Testis (tissue), 3 donors: ENCODE measurements around the gene IFITM10. TPM values are rescaled to one million over a fixed set of nuclear protein-coding genes. Genes with fewer than 3 reads are reported as not detected.

Source experiments
- DNase-seq: peaks from one replicate; pipeline ENCODE4 v3.0.0-alpha.2; 2019
- H3K27ac ChIP-seq, 2 donors: fragments of 200-600 bp; sonication (generic); one replicate each; pipeline ENCODE4 v1.5.1; 2019
- H3K27me3 ChIP-seq: fragments of 200-600 bp; sonication (generic); one replicate; pipeline ENCODE4 v1.5.1; 2019
- H3K36me3 ChIP-seq: fragments of 200-600 bp; sonication (generic); one replicate; pipeline ENCODE4 v1.5.1; 2017; ENCODE audit warnings: low read depth; ENCODE audit errors: missing control alignments
- H3K4me1 ChIP-seq: fragments of 200-600 bp; sonication (generic); one replicate; pipeline ENCODE4 v1.5.1; 2019
- H3K4me3 ChIP-seq, 2 donors: fragments of 200-600 bp; sonication (generic); one replicate each; pipeline ENCODE4 v1.5.1; 2017 to 2019
- H3K9me3 ChIP-seq: fragments of 200-600 bp; sonication (generic); one replicate; pipeline ENCODE4 v1.5.1; 2017
- CTCF ChIP-seq, 3 experiments: fragments of 450-650 bp in 2 of 3; fragments of 200-600 bp in 1 of 3; sonication (generic) in 1 of 3; IDR thresholded peaks; one replicate each; pipeline ENCODE4 v1.5.1; 2016 to 2019; ENCODE audit warnings: antibody characterized with exemption in 3 of 3, mild to moderate bottlenecking in 2 of 3, moderate library complexity in 1 of 3
- POLR2A ChIP-seq: fragments of 450-650 bp; IDR thresholded peaks from one replicate; pipeline ENCODE4 v1.6.1; 2017; ENCODE audit warnings: antibody characterized with exemption, mild to moderate bottlenecking, moderate library complexity
- WGBS, 2 donors: methylation state at CpG; one replicate each; pipeline ENCODE4 v1.1.5; 2018; 5-methylcytosine and 5-hydroxymethylcytosine counted together
- intact Hi-C: fragments of 100-400 bp; cut with DNase I; formaldehyde crosslinking; loops from one replicate; pipeline ENCODE4 v1.15.1; 2023; ENCODE audit warnings: low total_unique reads
- polyA plus RNA-seq: library from polyadenylated mRNA; stranded (reverse); fragments of 350-450 nt; fragmentation: Illumina TruSeq; extraction: RNeasy Lipid Tissue Mini Kit (QIAGEN cat#74804); gene quantifications from one replicate; pipeline ENCODE4 v1.2.3, GENCODE V29; 2014; ENCODE audit warnings: low read depth, low replicate concordance; ENCODE audit not compliant: insufficient read depth
- total RNA-seq, 2 donors: library from RNA; depleted of rRNA; stranded (reverse); fragments of >200 nt; gene quantifications; one replicate each; pipeline ENCODE4 v1.2.3, GENCODE V29; 2016

The IFITM10 gene
- total and polyA plus RNA-seq, 3 donors from 2014 or later: 2.6 to 9.6 (median 6.0) TPM

- TF ChIP-seq CTCF (IDR thresholded peaks at IDR 0.05) (no peak), POLR2A (no peak)
- Histone ChIP-seq H3K36me3 (no peaks in the 10 kb centered on the region), H3K4me3 (no peak overlapping the region), H3K27ac (no peak overlapping the region), H3K4me1 (peaks cover 44% of the 10 kb centered on the region), H3K9me3 (no peaks in the 10 kb centered on the region), H3K27me3 (no peaks in the 10 kb centered on the region)
- intact Hi-C loops: no loop called here
- DNase-seq: no peak
- WGBS, 2 donors: 80 to 94% methylated on average over 1 to 21 of the region's 21 CpGs
These were observed 8.3 kb upstream of the IFITM10 start for GRCh38 chr11:1758611-1759150.

- H3K4me3 ChIP-seq: no peak overlapping the region
- no peaks in the 10 kb centered on the region for H3K27me3 ChIP-seq
- intact Hi-C loops: no loop called here
- TF ChIP-seq POLR2A (no peak), CTCF (IDR thresholded peaks at IDR 0.05) (no peak)
- H3K27ac ChIP-seq: no peak overlapping the region
- WGBS, 2 donors: 73 to 84% methylated on average over 2 to 17 of the region's 17 CpGs
- H3K36me3 ChIP-seq: no peaks in the 10 kb centered on the region
- H3K9me3 ChIP-seq: no peaks in the 10 kb centered on the region
- DNase-seq: no peak
- peaks cover 44% of the 10 kb centered on the region for H3K4me1 ChIP-seq
These were observed 7.6 kb upstream of the IFITM10 start for GRCh38 chr11:1757861-1758610.

- no peak for DNase-seq
- Histone ChIP-seq H3K27ac (no peak overlapping the region), H3K27me3 (no peaks in the 10 kb centered on the region), H3K4me1 (peaks cover 34% of the 10 kb centered on the region), H3K36me3 (no peaks in the 10 kb centered on the region), H3K9me3 (no peaks in the 10 kb centered on the region), H3K4me3 (no peak overlapping the region)
- TF ChIP-seq CTCF (IDR thresholded peaks at IDR 0.05) (no peak), POLR2A (no peak)
- intact Hi-C loops: no loop called here
- WGBS, 2 donors: 92 to 93% methylated on average over 5 to 41 of the region's 41 CpGs
These were observed 6.7 kb upstream of the IFITM10 start for GRCh38 chr11:1756791-1757771.

GRCh38 chr11:1755692-1756561, 5.5 kb upstream of the IFITM10 start:
- no peak overlapping the region for H3K27ac ChIP-seq
- no peaks in the 10 kb centered on the region for H3K27me3 ChIP-seq
- H3K36me3 ChIP-seq: no peaks in the 10 kb centered on the region
- TF ChIP-seq CTCF (IDR thresholded peaks at IDR 0.05) (no peak), POLR2A (no peak)
- no peak for DNase-seq
- WGBS, 2 donors: 72 to 77% methylated on average over 9 to 16 of the region's 16 CpGs
- H3K4me1 ChIP-seq: peaks cover 30% of the 10 kb centered on the region
- H3K4me3 ChIP-seq: no peak overlapping the region
- intact Hi-C loops: no loop called here
- no peaks in the 10 kb centered on the region for H3K9me3 ChIP-seq
